Measurements from ENCODE around the gene EME2.

The EME2 gene

GRCh38 chr16:1810536-1810935, 37.9 kb downstream of the EME2 start:
- Histone ChIP-seq H3K4me3 (ENCODE audit: low read depth, low read length) (no peak overlapping the region), H3K4me1 (ENCODE audit: control insufficient read depth, insufficient read depth, low read length) (no peaks in the 10 kb centered on the region), H3K9me3 (ENCODE audit: control insufficient read depth, insufficient read depth, low read length) (no peaks in the 10 kb centered on the region), H3K9ac (ENCODE audit: low read depth, low read length) (no peak overlapping the region), H3K36me3 (ENCODE audit: control insufficient read depth, insufficient read depth, low read length) (peaks cover 5% of the 10 kb centered on the region), H3K27me3 (ENCODE audit: control insufficient read depth, insufficient read depth, low read length) (no peaks in the 10 kb centered on the region)

- Histone ChIP-seq H3K9me3 (ENCODE audit: control insufficient read depth, insufficient read depth, low read length) (no peaks in the 10 kb centered on the region), H3K4me1 (ENCODE audit: control insufficient read depth, insufficient read depth, low read length) (no peaks in the 10 kb centered on the region), H3K36me3 (ENCODE audit: control insufficient read depth, insufficient read depth, low read length) (peaks cover 15% of the 10 kb centered on the region), H3K9ac (ENCODE audit: low read depth, low read length) (no peak overlapping the region), H3K4me3 (ENCODE audit: low read depth, low read length) (no peak overlapping the region), H3K27me3 (ENCODE audit: control insufficient read depth, insufficient read depth, low read length) (no peaks in the 10 kb centered on the region)
Observed at GRCh38 chr16:1812732-1813163, 40.1 kb downstream of the EME2 start.

DNA sequence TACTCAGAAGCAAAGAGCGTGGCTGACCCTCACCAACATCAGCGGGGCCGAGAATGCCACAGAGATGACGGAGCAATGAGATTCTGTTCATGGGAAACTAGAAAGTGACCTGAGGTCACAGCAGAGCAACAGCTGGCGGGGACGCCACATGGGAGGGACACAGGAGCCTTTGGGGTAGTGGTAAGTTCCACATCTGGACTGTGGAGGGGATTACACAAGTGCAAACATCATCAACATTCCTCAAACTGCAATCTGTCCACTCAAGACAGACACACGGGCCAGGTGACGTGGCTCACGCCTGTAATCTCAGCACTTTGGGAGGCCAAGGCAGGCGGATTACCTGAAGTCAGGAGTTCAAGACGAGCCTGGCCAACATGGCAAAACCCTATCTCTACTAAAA, 42.9 kb downstream of the EME2 start:
- Histone ChIP-seq H3K27me3 (ENCODE audit: control insufficient read depth, insufficient read depth, low read length) (no peaks in the 10 kb centered on the region), H3K9me3 (ENCODE audit: control insufficient read depth, insufficient read depth, low read length) (no peaks in the 10 kb centered on the region), H3K36me3 (ENCODE audit: control insufficient read depth, insufficient read depth, low read length) (peaks cover 10% of the 10 kb centered on the region), H3K4me3 (ENCODE audit: low read depth, low read length) (no peak overlapping the region), H3K4me1 (ENCODE audit: control insufficient read depth, insufficient read depth, low read length) (no peaks in the 10 kb centered on the region), H3K9ac (ENCODE audit: low read depth, low read length) (no peak overlapping the region)

DNA sequence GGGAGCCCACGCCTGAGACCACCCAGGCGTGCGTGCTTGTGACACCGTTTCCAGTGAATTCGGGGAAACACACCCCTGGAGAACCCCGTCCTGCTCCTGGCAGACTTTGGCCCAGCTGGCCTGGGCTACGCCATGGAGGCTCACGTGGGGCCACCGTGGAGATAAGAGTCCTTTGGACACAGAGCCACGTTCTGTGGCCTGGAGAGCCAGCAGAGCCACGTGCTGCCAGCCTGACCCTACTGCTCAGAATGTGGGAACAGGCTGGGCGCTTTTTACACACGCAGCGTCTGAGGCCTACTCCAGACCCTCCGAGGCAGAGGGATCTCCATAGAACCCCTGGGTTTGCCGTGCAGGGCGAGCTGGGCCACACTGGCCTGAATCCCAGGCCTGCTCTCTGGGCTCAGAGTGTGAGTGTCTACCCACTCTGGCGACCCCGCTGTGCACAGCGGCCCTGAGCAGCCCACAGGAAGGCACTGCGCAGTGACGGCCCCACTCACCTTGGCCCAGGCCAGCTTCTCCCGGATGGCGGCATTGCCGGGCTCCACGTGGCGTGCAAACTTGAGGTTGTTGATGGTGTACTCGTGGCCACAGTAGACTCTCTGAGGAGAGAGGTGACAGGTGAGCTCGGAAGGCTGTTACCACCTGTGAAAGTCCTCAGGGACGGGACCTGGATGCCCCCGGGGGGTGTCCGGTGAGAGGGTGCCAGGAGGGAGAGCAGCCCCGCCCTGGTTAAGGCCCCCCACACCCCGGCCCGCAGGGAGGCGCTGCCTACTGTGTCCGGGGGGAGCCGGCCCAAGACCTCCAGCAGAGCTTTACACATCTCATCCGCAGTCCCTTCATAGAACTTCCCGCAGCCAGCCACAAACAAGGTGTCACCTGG, 44.0 kb downstream of the EME2 start:
- Histone ChIP-seq H3K27me3 (ENCODE audit: control insufficient read depth, insufficient read depth, low read length) (no peaks in the 10 kb centered on the region), H3K9ac (ENCODE audit: low read depth, low read length) (no peak overlapping the region), H3K4me3 (ENCODE audit: low read depth, low read length) (no peak overlapping the region), H3K36me3 (ENCODE audit: control insufficient read depth, insufficient read depth, low read length) (peaks cover 10% of the 10 kb centered on the region), H3K9me3 (ENCODE audit: control insufficient read depth, insufficient read depth, low read length) (no peaks in the 10 kb centered on the region), H3K4me1 (ENCODE audit: control insufficient read depth, insufficient read depth, low read length) (no peaks in the 10 kb centered on the region)

DNA sequence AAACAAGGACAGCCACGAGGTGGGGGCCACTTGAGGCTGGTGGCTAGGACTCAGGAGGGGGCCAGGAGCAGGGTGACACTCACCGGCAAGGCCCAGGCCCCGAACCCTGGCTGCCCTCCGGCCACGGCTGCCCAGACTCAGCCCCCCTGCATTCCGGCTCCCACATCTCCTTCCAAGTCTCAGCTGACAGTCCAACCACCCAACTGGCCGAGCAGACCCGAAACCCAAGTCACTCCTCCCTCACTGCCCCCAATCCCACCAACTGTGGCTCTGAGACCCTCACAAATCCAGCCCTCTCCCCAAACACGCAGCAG, 44.6 kb downstream of the EME2 start:
- no peak overlapping the region for H3K9ac ChIP-seq (ENCODE audit: low read depth, low read length)
- peaks cover 10% of the 10 kb centered on the region for H3K36me3 ChIP-seq (ENCODE audit: control insufficient read depth, insufficient read depth, low read length)
- H3K9me3 ChIP-seq (ENCODE audit: control insufficient read depth, insufficient read depth, low read length): no peaks in the 10 kb centered on the region
- no peaks in the 10 kb centered on the region for H3K27me3 ChIP-seq (ENCODE audit: control insufficient read depth, insufficient read depth, low read length)
- no peak overlapping the region for H3K4me3 ChIP-seq (ENCODE audit: low read depth, low read length)
- H3K4me1 ChIP-seq (ENCODE audit: control insufficient read depth, insufficient read depth, low read length): no peaks in the 10 kb centered on the region

- Histone ChIP-seq H3K27me3 (ENCODE audit: control insufficient read depth, insufficient read depth, low read length) (no peaks in the 10 kb centered on the region), H3K36me3 (ENCODE audit: control insufficient read depth, insufficient read depth, low read length) (peaks cover 10% of the 10 kb centered on the region), H3K9me3 (ENCODE audit: control insufficient read depth, insufficient read depth, low read length) (no peaks in the 10 kb centered on the region), H3K4me3 (ENCODE audit: low read depth, low read length) (no peak overlapping the region), H3K4me1 (ENCODE audit: control insufficient read depth, insufficient read depth, low read length) (no peaks in the 10 kb centered on the region), H3K9ac (ENCODE audit: low read depth, low read length) (no peak overlapping the region)
Observed at GRCh38 chr16:1817716-1818115, 45.1 kb downstream of the EME2 start.

DNA sequence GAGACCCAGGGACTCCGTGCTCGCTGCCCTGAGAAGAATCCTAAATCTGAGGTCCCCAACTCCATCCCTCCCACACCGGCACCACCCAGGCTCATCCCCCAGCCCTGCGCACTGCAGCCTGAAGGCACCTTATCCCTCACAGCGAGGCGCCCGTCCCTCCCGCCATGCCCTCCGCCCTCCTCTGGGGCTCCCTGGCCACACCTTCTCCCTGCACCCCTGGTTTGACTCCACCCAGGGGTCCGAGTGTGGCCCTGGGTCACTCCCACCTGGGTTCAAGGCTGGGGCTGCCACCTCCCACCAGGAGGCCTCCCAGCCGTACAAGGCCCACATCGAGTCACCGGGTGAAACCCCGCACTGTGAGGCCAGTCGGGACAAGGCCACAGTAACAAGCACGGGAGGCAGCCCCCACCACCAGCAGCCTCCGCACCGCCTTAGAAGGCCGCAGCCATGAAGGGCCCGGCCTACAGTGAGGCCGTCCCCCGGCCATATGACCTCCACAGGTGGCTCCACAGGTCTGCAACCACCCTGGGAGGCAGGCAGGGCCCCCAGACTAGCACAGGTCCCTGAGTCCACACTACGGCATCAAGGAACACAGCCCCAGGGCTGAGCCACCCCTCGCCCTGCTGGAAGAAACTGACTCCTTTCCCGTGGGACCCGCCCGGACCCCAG, 45.7 kb downstream of the EME2 start:
- Histone ChIP-seq H3K9ac (ENCODE audit: low read depth, low read length) (no peak overlapping the region), H3K36me3 (ENCODE audit: control insufficient read depth, insufficient read depth, low read length) (peaks cover 10% of the 10 kb centered on the region), H3K4me1 (ENCODE audit: control insufficient read depth, insufficient read depth, low read length) (no peaks in the 10 kb centered on the region), H3K9me3 (ENCODE audit: control insufficient read depth, insufficient read depth, low read length) (no peaks in the 10 kb centered on the region), H3K27me3 (ENCODE audit: control insufficient read depth, insufficient read depth, low read length) (no peaks in the 10 kb centered on the region), H3K4me3 (ENCODE audit: low read depth, low read length) (no peak overlapping the region)

DNA sequence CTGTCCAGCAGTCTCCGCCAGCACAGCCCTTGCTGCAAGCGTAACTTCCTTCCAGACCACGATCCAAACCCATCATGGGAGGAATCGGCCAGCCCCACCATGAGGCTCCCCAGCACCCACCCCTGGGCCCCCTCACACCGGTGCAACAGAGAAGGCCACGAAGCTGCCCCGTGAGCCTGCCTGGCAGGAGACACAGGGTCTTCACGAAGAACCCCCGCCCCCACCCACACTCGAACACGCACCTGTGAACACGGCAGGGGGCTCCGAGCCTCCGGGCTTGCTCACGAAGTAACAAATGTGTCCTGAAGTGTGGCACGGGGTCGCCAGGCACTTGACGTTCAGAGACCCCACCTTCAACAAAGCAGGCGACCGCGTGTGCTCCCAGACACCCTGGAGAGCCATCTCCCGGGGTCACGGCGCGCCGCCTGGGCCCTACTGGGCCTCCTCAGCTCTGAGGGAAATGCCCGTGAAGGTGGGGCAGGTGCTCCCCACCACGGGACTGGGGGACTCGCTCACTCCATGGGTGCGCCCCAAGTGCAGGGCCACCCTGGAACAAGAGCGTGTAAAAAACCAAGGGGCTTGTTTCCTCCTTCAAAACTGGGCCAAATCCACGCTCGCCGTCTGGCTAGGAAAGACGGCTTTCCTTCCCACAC, 46.4 kb downstream of the EME2 start:
- Histone ChIP-seq H3K4me3 (ENCODE audit: low read depth, low read length) (no peak overlapping the region), H3K9ac (ENCODE audit: low read depth, low read length) (no peak overlapping the region), H3K9me3 (ENCODE audit: control insufficient read depth, insufficient read depth, low read length) (no peaks in the 10 kb centered on the region), H3K27me3 (ENCODE audit: control insufficient read depth, insufficient read depth, low read length) (no peaks in the 10 kb centered on the region), H3K36me3 (ENCODE audit: control insufficient read depth, insufficient read depth, low read length) (peaks cover 10% of the 10 kb centered on the region), H3K4me1 (ENCODE audit: control insufficient read depth, insufficient read depth, low read length) (no peaks in the 10 kb centered on the region)

DNA sequence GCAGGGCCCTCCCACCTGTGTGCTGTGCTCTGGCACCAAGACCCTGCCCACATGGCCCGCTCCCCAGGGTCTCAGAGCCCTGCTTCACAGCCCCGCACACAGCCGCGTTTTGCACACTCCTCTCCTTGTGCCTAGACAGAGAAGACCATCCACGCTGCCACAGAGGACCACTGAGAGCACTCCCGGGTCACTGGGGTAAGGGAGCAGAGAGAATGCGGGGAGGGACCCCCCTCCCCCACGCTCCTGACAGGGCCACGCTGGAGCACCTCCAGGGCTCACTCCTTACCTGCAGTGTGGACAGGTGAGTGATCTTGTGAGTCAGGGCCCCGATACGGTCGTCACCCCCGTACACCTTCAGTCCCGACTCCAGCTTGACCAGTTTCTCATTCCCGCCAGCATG, 47.0 kb downstream of the EME2 start:
- H3K9ac ChIP-seq (ENCODE audit: low read depth, low read length): no peak overlapping the region
- H3K27me3 ChIP-seq (ENCODE audit: control insufficient read depth, insufficient read depth, low read length): no peaks in the 10 kb centered on the region
- no peaks in the 10 kb centered on the region for H3K4me1 ChIP-seq (ENCODE audit: control insufficient read depth, insufficient read depth, low read length)
- no peak overlapping the region for H3K4me3 ChIP-seq (ENCODE audit: low read depth, low read length)
- no peaks in the 10 kb centered on the region for H3K9me3 ChIP-seq (ENCODE audit: control insufficient read depth, insufficient read depth, low read length)
- peaks cover 10% of the 10 kb centered on the region for H3K36me3 ChIP-seq (ENCODE audit: control insufficient read depth, insufficient read depth, low read length)

DNA sequence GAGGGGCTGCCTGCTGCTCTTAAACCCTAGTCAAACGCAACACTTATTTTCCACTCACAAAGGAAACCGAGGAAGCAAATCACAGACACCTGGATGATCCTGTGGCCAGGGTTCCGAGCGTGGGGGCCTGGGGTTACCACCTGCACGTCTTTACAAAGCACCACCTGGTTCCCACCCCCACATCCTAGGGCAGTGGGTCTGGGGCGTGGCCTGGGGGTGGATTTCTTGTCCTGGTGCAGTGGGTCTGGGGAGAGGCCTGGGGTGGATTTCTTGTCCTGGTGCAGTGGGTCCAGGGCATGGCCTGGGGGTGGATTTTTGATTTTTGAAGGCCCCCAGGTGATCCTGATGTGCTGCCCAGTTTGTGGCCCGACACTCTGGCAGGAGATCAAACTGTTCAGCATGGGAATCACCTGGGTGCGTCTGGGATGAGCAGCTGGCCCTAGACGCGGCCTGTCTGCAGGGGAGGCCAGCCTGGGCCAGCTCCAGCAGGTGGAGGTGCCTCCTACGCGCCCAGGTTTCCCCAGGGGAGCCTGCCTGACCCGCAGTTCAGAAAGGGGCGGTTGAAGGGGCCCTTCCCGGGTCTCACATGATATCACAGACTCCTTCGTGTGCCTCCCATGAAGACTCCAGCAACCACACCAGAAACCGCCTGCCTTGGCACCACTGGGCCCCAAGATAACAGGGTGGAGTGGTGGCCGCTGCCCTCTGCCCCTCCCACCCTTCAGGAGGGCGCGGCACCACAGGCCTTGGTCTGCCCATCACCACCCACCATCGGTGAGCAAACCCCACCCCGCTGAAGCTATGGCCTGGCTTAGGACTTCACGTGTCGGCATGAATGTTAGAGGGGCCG, 47.7 kb downstream of the EME2 start:
- H3K4me1 ChIP-seq (ENCODE audit: control insufficient read depth, insufficient read depth, low read length): no peaks in the 10 kb centered on the region
- H3K9me3 ChIP-seq (ENCODE audit: control insufficient read depth, insufficient read depth, low read length): no peaks in the 10 kb centered on the region
- H3K4me3 ChIP-seq (ENCODE audit: low read depth, low read length): no peak overlapping the region
- no peak overlapping the region for H3K9ac ChIP-seq (ENCODE audit: low read depth, low read length)
- peaks cover 3% of the 10 kb centered on the region for H3K27me3 ChIP-seq (ENCODE audit: control insufficient read depth, insufficient read depth, low read length)
- H3K36me3 ChIP-seq (ENCODE audit: control insufficient read depth, insufficient read depth, low read length): peaks cover 10% of the 10 kb centered on the region

GRCh38 chr16:1820946-1821290, 48.3 kb downstream of the EME2 start:
- H3K36me3 ChIP-seq (ENCODE audit: control insufficient read depth, insufficient read depth, low read length): peaks cover 10% of the 10 kb centered on the region
- H3K9me3 ChIP-seq (ENCODE audit: control insufficient read depth, insufficient read depth, low read length): no peaks in the 10 kb centered on the region
- H3K4me3 ChIP-seq (ENCODE audit: low read depth, low read length): no peak overlapping the region
- no peaks in the 10 kb centered on the region for H3K4me1 ChIP-seq (ENCODE audit: control insufficient read depth, insufficient read depth, low read length)
- peaks cover 5% of the 10 kb centered on the region for H3K27me3 ChIP-seq (ENCODE audit: control insufficient read depth, insufficient read depth, low read length)
- H3K9ac ChIP-seq (ENCODE audit: low read depth, low read length): no peak overlapping the region

All from iPS-15b (cell line).